MG63 (cell line): ENCODE data around the gene EPB41L3. TPM values are rescaled to one million over a fixed set of nuclear protein-coding genes. Genes with fewer than 3 reads are reported as not detected.

Source experiments
- DNase-seq: peaks from one replicate; pipeline ENCODE4 v3.0.0-alpha.2; 2020
- H3K27me3 ChIP-seq: fragments of 250-450 bp; sonication (Bioruptor Pico); 2 replicates; pipeline ENCODE4 v1.5.1; 2020; ENCODE audit warnings: mild to moderate bottlenecking, moderate library complexity
- H3K36me3 ChIP-seq: fragments of 250-450 bp; sonication (Bioruptor Pico); 2 replicates; pipeline ENCODE4 v1.5.1; 2020; ENCODE audit warnings: mild to moderate bottlenecking, moderate library complexity
- H3K4me3 ChIP-seq: fragments of 250-450 bp; sonication (Bioruptor Pico); 2 replicates; pipeline ENCODE4 v1.5.1; 2020; ENCODE audit warnings: mild to moderate bottlenecking, moderate library complexity
- H3K9me3 ChIP-seq: fragments of 250-450 bp; sonication (Bioruptor Pico); 2 replicates; pipeline ENCODE4 v1.5.1; 2020; ENCODE audit warnings: mild to moderate bottlenecking, moderate library complexity
- total RNA-seq: library from RNA; depleted of rRNA; stranded (reverse); fragments of >200 nt; shearing (Covaris generic); gene quantifications from 2 replicates; pipeline ENCODE4 v1.2.3, GENCODE V29; 2014; ENCODE audit warnings: low replicate concordance; rRNA removed

The EPB41L3 gene
- total RNA-seq, 1 experiment from 2014 or later = not detected

DNA sequence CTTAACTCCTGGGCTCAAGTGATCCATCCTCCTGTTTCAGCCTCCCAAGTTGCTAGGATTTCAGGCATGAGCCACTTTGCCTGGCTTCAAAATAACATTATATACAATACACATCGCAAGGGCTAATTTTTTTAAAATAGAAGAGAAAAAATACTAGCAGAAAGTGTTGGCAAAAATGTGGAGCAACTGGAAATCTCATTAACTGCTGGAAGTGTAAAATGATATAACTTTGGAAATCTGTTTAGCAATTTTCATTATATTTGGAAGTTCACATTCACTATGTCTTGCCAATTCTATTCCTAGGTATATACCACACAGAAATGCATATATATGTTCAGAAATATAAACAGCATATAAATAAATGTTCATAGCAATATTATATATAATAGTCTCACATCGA, 193.2 kb downstream of the EPB41L3 start:
- H3K4me3 ChIP-seq = no peak overlapping the region
- no peaks in the 10 kb centered on the region for H3K36me3 ChIP-seq
- H3K9me3 ChIP-seq = no peaks in the 10 kb centered on the region; the same call in 1 of the 2 replicates
- H3K27me3 ChIP-seq = no peaks in the 10 kb centered on the region
- DNase-seq = no peak

Other genes with a start within 250 kb of the EPB41L3 start
- 6.1 and 9.5 TPM in 2 replicates for gene ZBTB14, start 248.3 kb downstream of the EPB41L3 start, total RNA-seq